GM19395 (cell line): Measurements from ENCODE around the gene PTPRR.

Source experiments
- ATAC-seq: cut with Tn5 transposase; IDR thresholded peaks from one replicate; pipeline ENCODE4 v1.9.1; 2021; ENCODE audit warnings: mild to moderate bottlenecking, moderate library complexity; ENCODE audit not compliant: unreplicated experiment

Gene PTPRR

DNA sequence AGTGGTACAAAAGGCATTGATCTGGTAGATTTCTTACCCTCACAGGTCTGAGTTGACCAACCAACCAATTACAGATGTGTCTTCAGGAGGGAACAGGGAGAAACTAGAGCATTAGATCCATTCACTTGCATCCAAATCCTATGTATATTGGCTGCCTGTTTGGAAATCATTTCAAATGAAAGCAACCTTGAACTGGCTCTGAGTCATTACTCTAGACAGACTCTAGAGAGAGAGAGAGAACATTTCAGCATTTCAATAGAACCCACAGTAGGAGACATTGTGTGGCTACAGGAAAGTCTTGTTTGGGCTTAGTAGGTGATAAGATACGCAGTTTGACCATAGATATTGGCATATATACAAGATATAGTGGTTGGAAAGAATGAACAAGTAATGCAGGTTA, 114.5 kb downstream of the PTPRR start:
- no peak for ATAC-seq

- no peak for ATAC-seq
Measured at GRCh38 chr12:70798016-70798783, 122.3 kb downstream of the PTPRR start.

- ATAC-seq: no peak
Measured at GRCh38 chr12:70796989-70797388, 123.5 kb downstream of the PTPRR start.

GRCh38 chr12:70795608-70796007, 124.9 kb downstream of the PTPRR start:
- no peak for ATAC-seq

GRCh38 chr12:70794131-70794530, 126.4 kb downstream of the PTPRR start:
- no peak for ATAC-seq

GRCh38 chr12:70788774-70789173, 131.8 kb downstream of the PTPRR start:
- no peak for ATAC-seq

DNA sequence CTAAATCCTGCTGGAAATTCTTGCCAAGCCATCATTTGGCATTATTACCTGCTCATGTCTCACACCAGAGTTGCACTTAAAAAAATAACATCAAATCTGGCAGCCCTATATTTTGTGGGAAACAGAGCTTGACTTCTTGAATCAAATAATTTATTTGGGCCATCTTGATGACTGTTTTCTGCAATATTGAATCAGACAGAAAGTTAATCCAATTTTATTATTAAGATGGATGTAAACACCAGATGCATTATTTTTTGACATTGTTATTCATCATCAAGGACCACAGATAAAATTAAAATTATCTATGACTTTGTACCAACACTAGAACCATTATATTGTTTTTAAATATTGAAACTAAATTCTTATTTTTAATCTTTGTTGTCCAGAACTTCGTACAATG, 132.9 kb downstream of the PTPRR start:
- no peak for ATAC-seq

GRCh38 chr12:70785896-70786295, 134.6 kb downstream of the PTPRR start:
- ATAC-seq: no peak

DNA sequence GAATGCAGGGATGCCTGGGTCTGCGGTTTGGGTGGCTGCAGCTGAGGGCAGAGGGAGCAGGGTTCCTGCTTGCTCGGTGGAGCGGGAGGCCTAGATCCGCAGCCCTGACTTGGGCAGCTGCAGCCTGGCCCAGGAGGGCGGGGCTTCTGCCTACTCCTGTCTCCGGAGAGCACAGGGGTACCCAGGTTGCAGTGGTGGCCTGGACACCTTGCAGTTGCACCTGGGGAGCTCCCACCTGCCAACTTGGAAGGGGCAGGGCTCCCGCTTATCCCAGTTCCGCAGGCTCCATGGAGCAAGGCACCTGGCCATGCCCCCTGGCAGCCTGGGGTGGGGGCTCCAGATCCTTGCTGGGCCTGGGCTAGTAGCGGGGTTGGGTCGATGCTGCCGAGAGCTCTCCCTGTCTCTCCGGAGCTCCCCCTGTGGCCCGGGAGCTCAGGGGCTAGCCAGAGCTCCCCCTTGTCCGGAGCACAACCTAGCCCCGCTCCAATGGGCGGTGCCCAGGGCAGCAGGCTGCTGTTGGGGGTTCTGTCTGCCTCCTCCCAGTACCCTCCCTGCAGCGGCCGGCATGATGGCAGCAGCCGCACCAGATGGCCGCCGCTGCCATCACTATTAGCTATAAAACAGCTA, 136.4 kb downstream of the PTPRR start:
- ATAC-seq: no peak

DNA sequence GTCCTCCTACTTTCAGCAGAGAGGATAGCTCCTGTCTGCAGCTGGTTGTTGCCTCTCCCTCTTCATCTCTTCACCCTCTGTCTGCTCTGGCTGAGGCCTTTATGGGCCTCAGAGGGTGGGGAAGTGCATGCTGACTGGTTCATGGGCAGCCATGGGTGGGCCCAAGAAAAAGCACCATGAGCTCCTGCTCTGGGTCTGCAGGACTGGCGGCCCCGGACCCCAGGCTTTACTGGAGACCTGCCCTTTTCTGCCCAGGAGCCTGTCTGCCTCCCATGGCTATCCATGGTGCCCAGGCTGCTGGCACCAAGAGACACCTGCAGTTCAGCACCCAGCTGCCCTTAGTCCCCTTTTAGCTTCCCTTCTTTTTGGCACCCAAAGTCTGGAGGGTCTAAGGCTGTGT, 137.1 kb downstream of the PTPRR start:
- no peak for ATAC-seq

- ATAC-seq: no peak
Measured at GRCh38 chr12:70779250-70779649, 141.3 kb downstream of the PTPRR start.

GRCh38 chr12:70774055-70774454, 146.5 kb downstream of the PTPRR start:
- no peak for ATAC-seq

- ATAC-seq: no peak
Measured at GRCh38 chr12:70772836-70773235, 147.7 kb downstream of the PTPRR start.

- ATAC-seq: no peak
Measured at GRCh38 chr12:70771581-70771980, 149.0 kb downstream of the PTPRR start.

DNA sequence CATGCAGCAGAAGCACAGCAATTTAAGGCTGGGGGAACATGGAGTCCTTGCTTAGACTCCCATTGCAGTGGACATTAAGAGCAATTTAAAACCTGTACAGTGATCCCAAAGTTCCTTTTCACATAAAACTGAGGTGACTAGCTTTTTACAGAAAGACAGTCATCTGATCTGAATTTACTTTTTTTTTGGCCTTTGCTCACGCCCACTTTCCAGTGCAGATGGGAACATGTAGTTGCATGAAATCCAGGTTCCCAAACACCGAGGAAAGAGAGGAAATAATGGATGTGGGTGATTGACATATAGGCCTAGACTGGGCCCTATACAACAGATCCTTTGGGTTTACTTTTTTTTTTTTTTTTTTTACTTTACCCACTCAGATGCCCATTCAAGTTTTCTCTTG, 156.9 kb downstream of the PTPRR start:
- ATAC-seq: no peak

DNA sequence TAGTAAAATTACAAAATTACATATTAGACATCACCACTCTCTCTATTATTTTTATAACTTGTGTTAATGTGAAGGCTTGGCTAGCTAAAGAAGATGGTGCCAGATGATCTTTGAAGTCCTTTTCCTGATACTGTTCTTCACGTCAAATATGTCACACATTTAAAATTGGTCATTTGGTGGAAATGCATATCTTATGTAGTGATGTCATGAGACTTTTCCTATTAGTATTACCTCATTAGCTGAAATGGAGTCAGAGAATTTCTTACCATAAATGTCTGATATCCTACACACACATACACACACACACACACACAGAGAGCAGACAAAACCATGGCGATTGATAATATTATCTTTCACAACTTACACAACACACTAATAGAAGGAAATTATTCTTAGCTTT, 158.5 kb downstream of the PTPRR start:
- no peak for ATAC-seq

DNA sequence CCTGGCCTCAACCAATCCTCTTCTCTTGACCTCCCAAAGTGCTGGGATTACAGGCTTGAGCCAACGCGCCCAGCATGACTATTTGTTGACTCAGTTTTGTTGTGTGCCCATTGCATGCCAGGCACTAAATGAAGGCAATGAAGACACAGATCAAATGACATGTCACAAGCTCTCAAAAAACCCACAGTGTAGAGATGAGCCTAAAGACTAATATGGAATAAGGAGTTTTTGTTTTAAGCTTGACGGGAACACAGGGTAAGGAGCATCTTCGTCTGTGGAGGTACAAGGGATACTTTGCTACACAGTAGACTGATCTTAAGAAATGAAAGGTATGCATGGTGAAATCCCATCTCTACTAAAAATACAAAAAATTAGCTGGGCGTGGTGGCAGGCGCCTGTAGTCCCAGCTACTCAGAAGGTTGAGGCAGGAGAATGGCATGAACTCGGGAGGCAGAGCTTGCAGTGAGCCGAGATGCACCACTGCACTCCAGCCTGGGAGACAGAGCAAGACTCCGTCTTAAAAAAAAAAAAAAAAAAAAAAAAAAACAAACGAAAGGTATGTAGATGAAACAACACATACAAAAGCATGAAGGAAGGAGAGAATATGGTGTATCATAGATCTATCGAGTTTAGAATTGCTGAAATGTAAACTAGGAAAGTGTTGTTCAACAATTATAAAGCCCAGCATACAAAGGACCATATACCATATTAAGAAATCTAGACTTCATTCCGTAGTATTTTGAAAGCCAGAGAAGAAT, 161.2 kb downstream of the PTPRR start:
- ATAC-seq: no peak

- no peak for ATAC-seq
Measured at GRCh38 chr12:70758494-70758845, 162.1 kb downstream of the PTPRR start.

- no peak for ATAC-seq
Measured at GRCh38 chr12:70757830-70758493, 162.6 kb downstream of the PTPRR start.

GRCh38 chr12:70756791-70757190, 163.7 kb downstream of the PTPRR start:
- ATAC-seq: no peak

DNA sequence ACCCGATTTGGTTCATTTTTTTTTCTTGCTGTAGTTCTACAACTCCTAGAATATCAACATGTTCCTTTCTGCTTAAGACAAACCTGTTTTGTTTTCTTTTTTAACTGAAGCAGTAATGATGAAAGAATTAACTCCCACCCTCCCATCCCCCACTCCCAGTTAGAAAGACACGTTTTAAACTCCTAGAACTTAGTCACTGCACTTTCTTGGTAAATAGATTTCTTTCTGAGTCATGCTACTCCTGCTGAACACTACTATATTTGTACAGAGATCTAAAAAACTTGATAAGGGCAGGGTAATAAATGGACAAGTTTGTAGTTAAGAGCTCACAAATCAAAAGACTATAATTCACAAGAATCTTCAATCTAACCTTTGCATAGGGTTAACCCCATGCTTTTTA, 164.4 kb downstream of the PTPRR start:
- no peak for ATAC-seq

DNA sequence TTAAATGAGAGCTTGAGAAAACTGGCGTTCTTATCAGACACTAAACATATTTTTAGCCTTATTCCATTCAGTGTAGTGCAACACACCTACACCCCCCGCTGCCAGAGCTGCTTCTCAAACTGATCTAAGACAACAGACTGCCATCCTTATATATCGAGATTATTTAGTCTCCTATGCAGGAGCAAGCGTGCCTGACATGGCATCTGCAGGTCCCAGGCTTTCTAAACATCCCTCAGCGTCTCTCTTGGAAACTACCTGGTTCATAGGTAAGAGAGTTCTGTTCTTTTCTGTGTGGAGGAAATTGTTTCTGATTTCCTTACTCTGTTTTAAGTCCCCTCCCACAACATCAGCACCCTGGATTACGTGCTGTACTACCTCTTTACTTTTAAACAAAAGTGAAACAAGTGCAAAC, 166.2 kb downstream of the PTPRR start:
- no peak for ATAC-seq
